HG03095 (cell line): Measurements from ENCODE around the gene PASK.

ENCODE experiments used
- ATAC-seq: cut with Tn5 transposase; IDR thresholded peaks from one replicate; pipeline ENCODE4 v1.9.1; 2021; ENCODE audit warnings: moderate library complexity; ENCODE audit not compliant: unreplicated experiment

PASK gene

DNA sequence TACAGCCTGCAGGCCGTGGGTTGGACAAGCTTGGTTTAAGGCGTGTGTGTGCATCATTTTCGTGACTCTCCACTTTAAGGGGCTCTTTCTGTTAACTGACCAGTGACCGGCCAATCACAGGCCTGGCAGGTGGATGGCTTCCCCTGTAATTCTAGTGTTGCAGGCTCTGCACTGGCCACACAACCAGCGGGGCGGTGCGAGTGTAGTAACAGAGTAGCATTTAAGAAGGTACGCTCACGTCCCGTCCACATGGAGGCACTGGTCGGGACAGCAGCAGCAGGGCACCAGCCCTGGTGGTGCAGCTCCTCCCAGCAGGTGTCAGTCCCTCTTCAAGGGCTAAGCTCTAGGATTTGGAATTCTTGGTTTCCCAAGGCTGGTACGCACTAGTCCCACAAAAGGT is 31.2 kb upstream of the PASK start:
- no peak for ATAC-seq

DNA sequence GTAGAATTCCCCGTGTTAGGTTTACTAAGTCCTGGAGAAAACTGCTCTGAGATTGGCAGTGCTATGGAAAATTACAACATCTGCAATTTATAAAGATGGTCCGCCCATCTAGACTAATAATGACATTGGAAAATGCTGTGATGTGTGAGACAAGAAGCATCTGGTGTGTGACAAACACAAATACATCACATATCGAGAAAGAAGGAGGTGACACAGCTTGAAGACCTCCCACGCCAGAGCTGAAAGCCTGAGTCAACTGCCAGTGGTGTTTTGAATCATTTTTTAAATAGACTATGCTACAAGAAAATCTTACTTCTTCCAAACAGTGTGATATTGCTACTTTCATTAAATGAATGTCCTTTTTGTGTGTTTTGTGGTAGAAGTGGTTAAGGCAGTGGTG is 30.6 kb upstream of the PASK start:
- ATAC-seq = no peak

DNA sequence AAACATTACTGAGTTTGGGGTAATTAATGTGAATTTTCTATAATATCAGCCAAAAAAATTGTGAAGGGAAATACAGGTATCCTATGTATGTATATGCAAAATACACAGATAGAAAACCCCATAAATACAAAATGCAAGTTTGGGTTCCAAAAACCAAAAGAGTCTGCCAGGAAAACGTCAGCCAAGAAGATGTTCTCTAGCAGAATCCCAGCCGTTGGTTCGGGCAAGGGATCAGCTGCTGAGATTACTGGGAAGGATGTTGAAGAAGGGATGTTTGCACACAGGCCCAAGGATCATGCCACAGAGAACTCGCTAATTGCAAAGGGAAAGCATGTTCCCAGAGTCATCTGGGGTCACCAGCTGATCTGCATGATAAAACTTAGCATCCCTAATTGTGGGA is 29.7 kb upstream of the PASK start:
- ATAC-seq = no peak

DNA sequence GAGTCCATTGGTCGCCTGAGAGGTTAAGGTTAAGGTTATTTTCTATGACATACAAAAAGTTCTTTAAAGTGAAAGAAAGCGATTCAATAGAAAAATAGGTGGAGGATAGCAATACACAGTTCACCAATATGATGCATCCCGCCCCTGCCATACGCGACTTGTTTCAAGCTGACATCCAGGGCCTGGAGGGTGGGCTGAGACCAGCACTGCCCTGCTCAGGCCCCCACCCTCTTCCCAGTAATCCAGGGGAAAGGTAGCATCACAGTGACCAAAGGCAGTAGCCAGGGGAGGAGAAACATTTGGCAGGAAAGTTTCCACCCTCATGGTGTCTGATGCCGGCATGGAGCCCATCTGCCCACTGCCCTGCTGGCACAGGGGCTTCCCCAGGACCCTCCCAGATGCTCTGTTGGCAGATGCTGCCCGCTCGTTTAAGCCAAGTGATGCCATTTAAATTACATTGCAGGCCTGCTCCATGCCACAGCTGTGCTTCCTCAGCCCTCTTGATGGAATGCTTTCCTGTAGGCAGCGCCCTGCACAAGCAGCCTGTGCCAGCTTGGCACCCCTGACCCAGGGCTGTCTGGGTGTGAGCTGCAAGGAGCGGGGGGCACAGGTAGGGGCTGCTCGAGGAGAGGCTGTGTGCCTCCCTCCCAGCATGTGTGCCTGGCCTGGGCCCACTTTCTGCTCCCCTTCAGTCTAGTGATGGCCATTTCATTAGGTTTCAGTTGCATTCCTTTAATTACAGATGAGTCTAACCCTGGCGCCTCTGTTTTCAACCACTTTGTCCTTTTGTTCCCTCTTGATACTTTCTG is 28.5 kb upstream of the PASK start:
- no peak for ATAC-seq

DNA sequence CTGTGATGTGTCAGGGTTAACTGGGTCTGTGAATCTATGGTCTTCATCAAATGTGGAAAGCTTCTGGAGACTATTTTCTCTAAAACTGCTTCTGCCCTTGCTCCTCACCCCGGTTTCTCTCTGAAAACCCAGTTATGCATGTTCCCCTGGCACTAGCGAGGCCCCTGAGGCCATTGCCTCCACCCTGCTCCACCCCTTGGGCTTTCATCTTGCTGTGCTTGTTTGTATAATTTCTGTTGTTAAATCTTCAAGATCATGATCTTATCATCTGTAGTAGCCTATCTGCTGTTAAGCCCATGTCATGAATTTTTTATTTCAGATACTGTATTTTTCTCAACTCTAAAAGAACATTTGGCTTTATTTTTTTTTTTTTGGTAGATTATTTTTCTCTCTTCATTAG is 24.3 kb upstream of the PASK start:
- no peak for ATAC-seq

DNA sequence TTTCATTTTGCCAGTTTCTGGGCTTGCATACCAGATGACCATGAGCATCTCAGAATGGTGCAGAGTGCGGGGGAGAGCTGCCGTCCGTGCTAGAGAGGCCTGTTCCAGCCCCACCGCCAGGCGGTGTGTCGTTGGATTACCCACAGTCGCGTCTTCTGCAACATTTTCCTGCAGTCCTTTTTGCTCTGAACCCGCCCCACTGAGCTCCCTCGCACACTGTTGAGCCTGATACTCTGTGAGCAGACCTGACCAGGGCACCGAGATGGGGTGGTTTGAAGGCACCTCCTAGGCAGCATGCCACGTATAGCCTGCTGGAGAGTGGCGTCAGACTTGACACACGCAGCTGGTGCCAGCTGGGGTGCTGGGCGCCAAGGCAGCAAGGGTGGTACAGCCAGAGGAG is 19.1 kb upstream of the PASK start:
- no peak for ATAC-seq

DNA sequence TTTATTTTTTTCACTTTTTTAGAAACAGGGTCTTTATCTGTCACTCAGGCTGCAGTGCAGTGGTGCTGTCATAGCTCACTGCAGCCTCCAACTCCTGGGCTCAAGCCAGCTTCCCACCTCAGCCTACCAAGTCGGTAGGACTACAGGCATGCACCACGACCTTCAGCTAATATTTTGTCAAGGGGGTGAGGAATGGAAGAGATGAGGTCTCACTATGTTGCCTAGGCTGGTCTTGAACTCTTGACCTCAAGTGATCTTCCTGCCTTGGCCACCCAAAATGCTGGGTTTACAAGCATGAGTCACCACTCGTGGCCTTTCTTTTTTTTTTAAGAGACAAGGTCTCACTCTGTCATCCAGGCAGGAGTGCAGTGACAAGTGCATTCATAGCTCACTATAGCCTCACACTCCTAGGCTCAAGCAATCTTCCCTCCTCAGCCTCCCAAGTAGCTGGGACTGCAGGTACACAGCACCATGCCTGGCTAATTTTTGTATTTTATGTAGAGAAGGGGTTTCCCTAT is 14.4 kb upstream of the PASK start:
- ATAC-seq = no peak

DNA sequence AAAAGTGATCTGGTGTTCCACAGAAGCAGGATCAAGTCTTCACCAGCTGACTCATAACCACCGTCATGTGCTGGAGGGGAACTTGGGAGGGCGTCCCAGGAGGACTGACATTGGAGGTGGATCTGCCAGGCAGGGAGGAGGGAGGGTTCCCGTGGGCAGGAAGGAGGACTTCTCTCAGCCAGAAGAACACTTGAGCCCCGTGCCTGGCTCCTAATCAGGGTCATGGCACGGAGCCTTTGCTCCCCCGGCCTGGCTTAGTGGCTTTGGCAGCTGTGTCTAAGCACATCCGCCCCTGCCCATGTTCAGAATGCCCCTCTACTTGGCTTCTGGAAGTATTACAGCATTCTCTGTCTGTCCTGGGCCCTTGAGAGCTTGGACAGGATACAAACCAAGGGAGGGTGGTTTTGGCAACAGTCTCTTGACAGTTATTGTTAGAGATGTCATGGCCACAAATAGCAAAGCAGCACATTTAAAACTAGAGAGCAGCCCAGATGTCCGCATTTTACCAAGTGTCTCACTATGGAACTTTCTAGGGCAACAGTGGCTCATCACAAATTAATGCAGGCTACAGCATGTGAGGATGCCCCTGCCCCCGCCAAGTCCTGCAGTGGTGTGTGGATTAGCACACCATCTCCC is 12.5 kb upstream of the PASK start:
- no peak for ATAC-seq

DNA sequence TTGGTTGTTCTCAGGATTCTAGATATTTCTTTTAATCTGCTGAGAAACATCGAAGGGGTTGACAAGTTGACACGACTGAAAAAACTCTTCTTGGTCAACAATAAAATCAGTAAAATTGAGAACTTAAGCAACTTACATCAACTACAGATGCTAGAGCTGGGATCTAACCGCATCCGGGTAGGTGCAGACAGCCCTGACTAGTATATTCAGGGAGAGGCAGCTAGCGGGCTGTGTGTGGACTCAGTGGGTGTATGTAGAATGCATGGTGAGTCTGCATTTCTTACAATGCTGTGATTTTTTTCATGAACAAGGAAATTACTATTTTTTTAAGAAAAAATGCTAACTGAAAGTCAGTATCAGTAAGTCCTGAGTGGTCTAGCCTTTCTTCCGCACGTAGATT is 11.0 kb upstream of the PASK start:
- ATAC-seq = no peak

DNA sequence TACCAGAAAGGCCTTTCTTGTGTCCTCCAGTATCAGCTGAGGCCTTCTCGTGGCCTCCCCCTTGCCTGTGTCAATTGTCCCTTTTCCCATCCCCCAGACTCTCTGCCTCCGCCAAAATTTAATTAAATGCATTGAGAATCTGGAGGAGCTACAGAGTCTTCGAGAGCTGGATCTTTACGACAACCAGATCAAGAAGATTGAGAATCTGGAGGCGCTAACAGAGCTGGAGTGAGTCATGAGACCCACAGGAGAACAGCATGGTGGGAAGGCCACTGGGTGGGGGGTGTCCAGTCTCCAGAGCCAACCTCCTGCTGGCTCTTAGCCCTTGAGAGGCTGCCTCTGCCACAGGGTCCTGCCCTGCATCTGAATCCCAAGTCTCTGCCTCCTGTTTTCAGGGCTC is 9.8 kb upstream of the PASK start:
- ATAC-seq = no peak

DNA sequence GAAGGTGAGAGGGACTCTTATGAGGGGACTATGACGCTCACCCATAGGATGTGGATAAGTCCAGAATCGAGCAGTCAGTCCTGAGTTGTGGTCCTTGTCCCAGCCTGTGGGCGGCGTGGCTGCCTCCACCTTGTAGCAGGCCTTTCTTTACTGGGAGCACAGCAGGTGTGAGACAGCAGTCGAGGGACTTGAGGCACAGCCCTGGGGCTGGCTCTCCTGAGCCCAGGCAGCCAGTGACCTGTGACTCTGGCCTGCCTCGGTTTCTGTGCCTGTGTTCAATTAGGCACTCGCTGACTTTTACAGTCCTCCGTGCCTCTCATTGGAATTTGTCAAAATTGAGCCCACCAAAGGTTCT is 9.3 kb upstream of the PASK start:
- ATAC-seq = no peak

DNA sequence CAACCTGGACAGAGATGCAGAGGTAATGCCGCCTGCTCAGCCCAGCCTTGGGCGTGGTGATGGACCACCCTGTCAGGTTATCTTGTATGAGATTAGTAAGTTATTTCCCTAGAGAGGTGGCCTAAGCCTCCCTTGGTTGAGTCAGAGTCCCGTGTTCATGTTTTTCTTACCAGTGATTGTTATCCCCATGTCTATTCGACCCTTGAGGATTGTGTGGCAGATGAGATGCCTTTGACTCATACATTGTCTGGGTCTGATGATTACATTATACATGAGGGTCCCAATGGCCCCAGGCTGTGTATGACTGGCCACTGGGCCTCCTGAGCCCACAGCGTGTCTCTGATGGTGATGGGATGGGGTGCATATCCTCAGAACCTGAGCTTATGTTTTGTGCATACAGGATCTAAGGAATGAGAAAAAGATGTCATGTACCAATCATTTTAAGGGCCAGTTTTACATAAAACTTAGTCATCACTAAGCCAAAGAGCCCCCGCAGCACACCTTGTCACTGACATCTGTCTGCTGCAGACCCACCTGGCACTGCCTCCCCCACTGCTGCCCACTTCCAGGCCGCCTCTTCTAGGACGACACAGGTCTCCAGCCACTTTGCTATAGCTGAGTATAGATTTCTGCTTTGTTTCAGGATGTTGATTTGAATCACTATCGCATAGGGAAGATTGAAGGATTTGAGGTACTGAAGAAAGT is 8.7 kb upstream of the PASK start:
- no peak for ATAC-seq

DNA sequence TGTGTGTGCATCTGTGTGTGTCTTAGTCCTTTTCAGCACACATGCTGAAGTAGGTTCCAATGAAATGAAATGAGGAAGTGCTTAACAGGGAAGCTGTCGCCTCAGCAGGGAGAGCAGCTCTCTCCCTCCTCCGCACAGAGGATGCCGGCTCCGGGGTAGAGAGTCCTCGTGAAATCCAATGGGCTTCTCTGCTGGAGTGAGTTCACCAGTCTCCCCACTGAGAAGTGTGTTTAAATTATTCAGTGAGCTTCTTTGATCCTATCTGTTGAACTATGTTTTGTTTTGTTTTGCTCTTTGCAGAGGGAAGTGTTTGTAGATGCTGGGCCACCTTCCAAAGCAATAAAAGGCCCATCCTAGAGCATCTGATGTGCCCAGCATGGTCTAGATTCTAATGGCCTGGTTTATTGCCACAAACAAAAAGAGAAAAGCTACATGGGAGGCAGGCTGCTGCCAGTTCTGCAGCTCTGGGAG is 7.7 kb upstream of the PASK start:
- ATAC-seq = no peak

DNA sequence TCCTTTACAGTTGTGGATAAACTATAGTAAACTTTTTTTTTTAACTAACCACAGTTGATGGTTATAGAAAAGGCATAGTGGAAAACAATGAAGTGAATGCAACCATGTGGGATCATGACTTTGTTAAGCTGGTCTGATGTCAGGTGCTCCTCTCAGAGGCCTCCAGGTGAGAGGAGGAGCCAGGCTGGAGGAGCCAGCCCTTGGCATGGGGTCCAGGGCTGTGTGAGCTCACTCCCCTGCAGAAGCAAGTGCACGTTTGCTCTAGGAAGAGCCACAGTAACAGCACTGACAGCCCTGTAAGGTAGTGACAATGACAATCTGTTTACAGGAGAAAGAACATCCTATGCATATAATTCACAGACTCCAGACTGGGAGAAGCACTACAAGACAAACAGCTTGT is 6.7 kb upstream of the PASK start:
- ATAC-seq = no peak

DNA sequence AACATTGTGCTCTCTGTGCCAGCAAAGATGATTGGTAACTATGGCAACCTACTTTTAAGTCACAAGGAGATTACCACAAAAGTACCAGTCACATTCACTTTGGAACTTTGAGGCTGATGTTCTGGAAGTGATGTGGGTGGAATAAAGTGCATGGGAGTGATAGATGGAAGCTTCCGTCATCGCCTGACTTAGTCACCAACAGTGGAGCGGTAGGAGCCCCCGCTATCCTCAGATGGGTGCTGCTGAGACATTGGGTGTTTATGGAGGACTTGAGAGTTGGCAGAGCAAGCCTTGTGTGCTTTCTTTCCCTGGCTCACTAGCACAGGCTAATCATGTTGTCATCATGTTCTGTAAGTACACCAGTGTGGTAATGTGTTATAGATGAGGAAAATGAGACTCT is 5.6 kb upstream of the PASK start:
- ATAC-seq = no peak

DNA sequence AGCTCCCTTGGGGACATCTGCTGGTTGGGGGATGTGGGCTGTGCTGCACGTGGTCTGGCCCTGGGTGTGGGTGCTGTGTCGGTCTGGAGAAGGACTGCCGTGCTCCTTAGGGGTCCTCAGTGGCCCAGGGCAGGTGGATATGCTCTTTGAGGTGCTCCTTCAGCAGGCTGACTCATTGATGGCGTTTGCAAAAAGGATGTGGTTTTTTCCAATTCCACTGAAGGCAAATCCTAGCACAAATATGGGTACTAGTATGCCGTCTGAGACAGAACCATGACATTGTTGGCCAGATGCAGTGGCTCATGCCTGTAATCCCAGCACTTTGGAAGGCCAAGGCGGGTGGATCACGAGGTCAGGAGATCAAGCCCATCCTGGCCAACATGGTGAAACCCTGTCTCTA is 4.3 kb upstream of the PASK start:
- no peak for ATAC-seq

DNA sequence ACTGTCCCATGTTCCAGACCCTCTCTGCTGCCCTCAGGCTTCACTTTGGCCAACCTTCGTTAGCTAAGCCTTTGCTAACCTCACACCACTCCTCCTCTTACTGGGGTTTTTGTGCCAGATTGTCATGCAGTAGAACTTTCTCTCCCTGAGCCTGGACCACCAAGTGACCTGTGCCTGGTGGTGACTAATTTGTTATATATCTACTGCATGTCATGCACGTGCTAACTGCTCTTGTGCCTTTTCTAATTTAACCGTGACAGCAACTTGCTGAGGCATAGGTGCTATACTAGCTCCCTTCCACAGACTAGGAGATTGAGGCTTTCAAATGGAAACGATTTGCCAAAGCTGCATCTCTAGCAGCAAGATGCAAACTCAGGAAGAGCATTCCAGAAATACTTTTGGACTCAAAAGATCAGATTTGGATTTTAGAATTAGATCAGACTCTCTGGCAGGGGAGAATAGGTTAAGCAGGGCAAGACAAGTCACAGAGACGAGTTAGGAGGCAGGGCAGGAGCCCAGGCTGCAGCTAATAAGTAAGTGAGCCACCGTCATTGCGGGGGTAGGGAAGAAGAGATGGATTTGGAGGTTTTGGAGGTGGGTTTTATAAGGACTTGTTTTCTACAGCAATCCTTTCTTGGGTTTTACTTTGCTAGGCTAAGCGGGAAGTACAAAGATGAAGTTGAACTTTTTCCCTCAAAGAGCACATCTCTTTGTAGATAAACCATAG is 2.8 kb upstream of the PASK start:
- no peak for ATAC-seq

DNA sequence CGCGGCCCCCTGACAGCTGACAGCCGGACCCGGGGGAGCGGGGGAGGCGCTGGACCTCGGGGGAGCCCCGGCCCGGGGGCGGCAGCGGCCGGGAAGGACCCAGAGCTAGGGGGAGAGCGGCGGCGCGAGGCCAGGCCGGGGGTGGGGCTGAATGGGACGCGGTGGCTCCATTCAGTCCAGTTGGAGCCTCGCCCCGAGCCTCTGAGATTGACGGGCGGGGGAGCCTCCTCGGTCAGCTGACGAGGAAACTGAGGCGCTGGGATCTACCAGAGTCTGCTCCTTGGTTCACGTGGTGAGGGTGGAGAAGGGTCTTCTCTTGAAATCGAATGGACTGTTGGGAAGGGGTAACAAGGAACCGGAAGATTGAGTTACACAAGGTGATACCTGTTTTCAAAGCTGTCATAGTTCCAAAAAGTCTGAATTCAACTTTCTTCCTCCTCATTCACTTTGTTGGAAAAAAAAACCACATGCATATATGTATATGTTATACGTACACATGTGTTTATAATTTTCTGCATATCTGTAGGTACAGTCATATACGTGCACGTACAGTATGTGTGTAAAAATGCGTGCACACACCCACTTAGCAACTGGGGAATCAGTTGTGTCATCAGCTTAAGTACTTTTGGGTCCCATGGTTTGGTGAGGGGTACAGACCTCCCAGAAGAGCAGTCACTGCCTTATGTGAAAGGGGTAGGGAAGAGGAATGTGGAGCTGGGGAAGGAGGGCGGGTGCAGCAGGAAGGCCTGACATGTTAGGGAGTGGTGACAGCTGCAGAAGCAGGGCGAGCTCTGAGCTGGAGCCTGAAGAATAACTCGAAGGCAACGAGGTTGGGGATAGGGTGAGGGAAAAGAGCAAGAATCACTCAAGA is 1.6 kb upstream of the PASK start:
- ATAC-seq = no peak

DNA sequence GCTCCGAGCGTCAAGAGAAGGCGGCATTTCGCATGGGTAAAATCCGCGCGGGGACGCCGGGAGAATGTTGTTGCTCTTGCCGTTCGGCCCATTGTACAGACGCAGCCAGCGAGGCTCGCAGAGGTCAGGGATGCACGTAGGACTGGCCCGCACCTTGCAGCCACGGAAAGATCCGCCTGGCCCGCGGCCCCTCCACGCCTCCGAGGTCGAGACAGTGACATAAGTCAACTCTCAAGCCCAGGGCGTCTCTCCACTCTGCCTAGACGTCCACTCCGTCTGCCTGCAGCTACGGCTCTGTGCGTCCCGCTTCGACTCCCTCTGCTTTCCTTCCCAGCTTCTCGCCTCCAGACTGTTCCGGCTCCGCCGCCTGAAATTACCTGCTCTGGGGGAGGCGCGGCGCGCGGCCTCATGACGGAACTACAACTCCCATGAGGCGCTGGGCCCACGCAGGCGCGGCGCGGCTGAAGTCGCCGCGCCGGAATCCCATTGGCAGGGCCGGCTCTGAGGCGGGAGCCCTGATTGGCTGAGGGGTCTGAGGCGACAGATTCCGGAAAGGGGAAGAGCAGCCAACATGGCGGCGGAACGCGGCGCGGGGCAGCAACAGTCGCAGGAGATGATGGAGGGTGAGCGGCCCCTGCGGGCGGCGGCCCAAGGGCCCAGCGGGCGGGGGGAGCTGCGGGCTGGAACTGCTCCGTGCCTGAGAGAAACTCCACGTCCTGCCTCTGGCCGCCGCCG is 820 bp upstream of the PASK start, which contains the start of gene PPP1R7:
PPP1R7 (plus strand) TSS at position 543 of the 735 bp plus-strand sequence; CDS start at position 572, 29 bp downstream.
- peak; percentile 73 for ATAC-seq

DNA sequence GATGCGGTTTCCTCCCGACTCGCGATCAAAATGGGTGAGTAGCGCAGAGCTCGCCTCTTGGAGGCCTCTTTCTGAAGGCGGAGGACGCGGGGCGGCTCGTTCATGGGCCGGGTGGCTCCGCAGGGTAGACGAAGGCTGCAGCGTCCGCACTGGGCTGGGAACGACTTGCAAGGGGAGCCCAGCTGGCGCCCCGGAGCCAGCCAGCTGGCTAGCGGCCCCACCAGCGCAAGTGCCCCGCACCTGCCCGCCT is 328 bp upstream of the PASK start:
- ATAC-seq = peak; percentile 7
